ENCODE results near the gene VMAC. TPM values are rescaled to one million over a fixed set of nuclear protein-coding genes. Genes with fewer than 3 reads are reported as not detected.
A peak's percentile ranks its signal among the peaks of the same experiment; 100 is the strongest.

Gene VMAC
- total and polyA plus RNA-seq, 2 of the 13 experiments (the other 11 are each of a cell fraction or from before 2014, with no cell fraction given), result 2.4 TPM

DNA sequence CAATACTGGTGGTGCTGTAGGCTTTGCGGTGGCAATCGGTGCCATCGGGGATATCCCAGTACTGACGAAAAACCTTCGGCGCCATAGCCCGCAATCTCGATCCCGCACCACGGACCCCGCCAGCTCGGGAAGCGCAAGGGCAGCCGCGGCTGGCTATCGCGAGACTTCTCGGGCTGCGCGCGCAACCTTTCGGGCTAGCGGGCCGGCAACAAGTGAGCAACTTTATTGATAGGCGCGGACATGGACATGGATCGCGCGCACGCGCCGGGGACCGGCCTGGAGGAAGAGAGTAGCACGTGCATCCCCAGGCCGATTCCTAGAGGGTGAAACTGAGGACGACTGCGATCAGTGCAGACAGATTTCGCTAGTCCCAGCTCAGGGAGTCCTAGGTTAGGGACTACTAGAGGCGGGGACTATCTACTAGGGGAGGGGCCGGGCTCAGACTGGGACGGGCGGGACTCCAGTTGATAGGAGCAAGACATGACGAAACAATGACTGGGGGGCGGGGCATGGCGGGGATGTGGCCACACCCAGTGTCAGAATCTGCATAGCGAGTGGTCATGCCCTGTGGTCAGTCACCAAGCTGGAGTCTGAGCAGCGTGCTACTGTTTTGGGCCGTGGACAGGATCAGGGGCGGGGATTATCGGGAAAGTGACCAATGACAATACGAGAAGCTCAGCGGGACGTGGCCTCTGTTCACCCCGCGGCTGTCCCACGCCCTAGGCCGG is 884 bp upstream of the VMAC start, which contains the start of gene NDUFA11 (continued):
- TF ChIP-seq, protein P1, sequence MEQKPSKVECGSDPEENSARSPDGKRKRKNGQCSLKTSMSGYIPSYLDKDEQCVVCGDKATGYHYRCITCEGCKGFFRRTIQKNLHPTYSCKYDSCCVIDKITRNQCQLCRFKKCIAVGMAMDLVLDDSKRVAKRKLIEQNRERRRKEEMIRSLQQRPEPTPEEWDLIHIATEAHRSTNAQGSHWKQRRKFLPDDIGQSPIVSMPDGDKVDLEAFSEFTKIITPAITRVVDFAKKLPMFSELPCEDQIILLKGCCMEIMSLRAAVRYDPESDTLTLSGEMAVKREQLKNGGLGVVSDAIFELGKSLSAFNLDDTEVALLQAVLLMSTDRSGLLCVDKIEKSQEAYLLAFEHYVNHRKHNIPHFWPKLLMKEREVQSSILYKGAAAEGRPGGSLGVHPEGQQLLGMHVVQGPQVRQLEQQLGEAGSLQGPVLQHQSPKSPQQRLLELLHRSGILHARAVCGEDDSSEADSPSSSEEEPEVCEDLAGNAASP (CRISPR knock-in tag; IDR thresholded peaks at IDR 0.05; ENCODE audit: borderline replicate concordance), result peak; percentile 40; the same call in 1 of the 2 replicates
- TF ChIP-seq SETDB1 (CRISPR knock-in tag; IDR thresholded peaks at IDR 0.05; ENCODE audit: borderline replicate concordance) (no peak), MYC (CRISPR knock-in tag; IDR thresholded peaks at IDR 0.05; ENCODE audit: borderline replicate concordance) (peak; percentile 92), NR2F6 (IDR thresholded peaks at IDR 0.05) (no peak), NR2F6 (CRISPR knock-in tag; IDR thresholded peaks at IDR 0.05) (peak; percentile 70; the same call in 1 of the 2 replicates), EED (CRISPR knock-in tag; IDR thresholded peaks at IDR 0.05) (no peak), ZNF883 (CRISPR knock-in tag; IDR thresholded peaks at IDR 0.05; ENCODE audit: not compliant biosample characterization) (peak; percentile 80), PHB2 (IDR thresholded peaks at IDR 0.05; ENCODE audit: partially characterized antibody) (no peak), MBNL3 (CRISPR knock-in tag; conservative IDR thresholded peaks at IDR 0.05) (no peak), ZNF598 (CRISPR knock-in tag; IDR thresholded peaks at IDR 0.05; ENCODE audit: borderline replicate concordance) (0 out of 2 replicates have a peak, but pooled peaks have one; percentile 62), GATA4 (IDR thresholded peaks at IDR 0.05; ENCODE audit: borderline replicate concordance, low read depth) (peak; percentile 40; the same call in 1 of the 2 replicates), EP300 (IDR thresholded peaks at IDR 0.05; ENCODE audit: low read depth in 2 of 2, low read length in 2 of 2) (peak in 1 of 2 experiments; percentile 31; a peak in 2 of 4 replicates), EP300 (CRISPR knock-in tag; IDR thresholded peaks at IDR 0.05; ENCODE audit: borderline replicate concordance) (0 out of 2 replicates have a peak, but pooled peaks have one; percentile 45)
- TF ChIP-seq, protein P2, sequence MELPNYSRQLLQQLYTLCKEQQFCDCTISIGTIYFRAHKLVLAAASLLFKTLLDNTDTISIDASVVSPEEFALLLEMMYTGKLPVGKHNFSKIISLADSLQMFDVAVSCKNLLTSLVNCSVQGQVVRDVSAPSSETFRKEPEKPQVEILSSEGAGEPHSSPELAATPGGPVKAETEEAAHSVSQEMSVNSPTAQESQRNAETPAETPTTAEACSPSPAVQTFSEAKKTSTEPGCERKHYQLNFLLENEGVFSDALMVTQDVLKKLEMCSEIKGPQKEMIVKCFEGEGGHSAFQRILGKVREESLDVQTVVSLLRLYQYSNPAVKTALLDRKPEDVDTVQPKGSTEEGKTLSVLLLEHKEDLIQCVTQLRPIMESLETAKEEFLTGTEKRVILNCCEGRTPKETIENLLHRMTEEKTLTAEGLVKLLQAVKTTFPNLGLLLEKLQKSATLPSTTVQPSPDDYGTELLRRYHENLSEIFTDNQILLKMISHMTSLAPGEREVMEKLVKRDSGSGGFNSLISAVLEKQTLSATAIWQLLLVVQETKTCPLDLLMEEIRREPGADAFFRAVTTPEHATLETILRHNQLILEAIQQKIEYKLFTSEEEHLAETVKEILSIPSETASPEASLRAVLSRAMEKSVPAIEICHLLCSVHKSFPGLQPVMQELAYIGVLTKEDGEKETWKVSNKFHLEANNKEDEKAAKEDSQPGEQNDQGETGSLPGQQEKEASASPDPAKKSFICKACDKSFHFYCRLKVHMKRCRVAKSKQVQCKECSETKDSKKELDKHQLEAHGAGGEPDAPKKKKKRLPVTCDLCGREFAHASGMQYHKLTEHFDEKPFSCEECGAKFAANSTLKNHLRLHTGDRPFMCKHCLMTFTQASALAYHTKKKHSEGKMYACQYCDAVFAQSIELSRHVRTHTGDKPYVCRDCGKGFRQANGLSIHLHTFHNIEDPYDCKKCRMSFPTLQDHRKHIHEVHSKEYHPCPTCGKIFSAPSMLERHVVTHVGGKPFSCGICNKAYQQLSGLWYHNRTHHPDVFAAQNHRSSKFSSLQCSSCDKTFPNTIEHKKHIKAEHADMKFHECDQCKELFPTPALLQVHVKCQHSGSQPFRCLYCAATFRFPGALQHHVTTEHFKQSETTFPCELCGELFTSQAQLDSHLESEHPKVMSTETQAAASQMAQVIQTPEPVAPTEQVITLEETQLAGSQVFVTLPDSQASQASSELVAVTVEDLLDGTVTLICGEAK (IDR thresholded peaks at IDR 0.05), result peak; percentile 100
- TF ChIP-seq, protein P2 (CRISPR knock-in tag; IDR thresholded peaks at IDR 0.05), result peak; percentile 100
- TF ChIP-seq, protein P3, sequence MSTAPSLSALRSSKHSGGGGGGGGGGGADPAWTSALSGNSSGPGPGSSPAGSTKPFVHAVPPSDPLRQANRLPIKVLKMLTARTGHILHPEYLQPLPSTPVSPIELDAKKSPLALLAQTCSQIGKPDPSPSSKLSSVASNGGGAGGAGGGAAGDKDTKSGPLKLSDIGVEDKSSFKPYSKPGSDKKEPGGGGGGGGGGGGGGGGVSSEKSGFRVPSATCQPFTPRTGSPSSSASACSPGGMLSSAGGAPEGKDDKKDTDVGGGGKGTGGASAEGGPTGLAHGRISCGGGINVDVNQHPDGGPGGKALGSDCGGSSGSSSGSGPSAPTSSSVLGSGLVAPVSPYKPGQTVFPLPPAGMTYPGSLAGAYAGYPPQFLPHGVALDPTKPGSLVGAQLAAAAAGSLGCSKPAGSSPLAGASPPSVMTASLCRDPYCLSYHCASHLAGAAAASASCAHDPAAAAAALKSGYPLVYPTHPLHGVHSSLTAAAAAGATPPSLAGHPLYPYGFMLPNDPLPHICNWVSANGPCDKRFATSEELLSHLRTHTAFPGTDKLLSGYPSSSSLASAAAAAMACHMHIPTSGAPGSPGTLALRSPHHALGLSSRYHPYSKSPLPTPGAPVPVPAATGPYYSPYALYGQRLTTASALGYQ (CRISPR knock-in tag; IDR thresholded peaks at IDR 0.05), result no peak
